GM23248 (cell line): ENCODE results near the gene TRIP10.

ENCODE experiments used
- EZH2 ChIP-seq: fragments of 200-600 bp; sonication (generic); IDR thresholded peaks from 2 replicates; pipeline ENCODE4 v1.6.1; 2018; ENCODE audit warnings: antibody characterized with exemption, mild to moderate bottlenecking; ENCODE audit not compliant: insufficient read depth, poor library complexity, severe bottlenecking
- EZH2phosphoT487 ChIP-seq: fragments of 200-600 bp; sonication (generic); IDR thresholded peaks from 2 replicates; pipeline ENCODE4 v1.6.1; 2018; ENCODE audit warnings: antibody characterized with exemption, moderate library complexity, mild to moderate bottlenecking, low read depth; ENCODE audit not compliant: insufficient read depth

DNA sequence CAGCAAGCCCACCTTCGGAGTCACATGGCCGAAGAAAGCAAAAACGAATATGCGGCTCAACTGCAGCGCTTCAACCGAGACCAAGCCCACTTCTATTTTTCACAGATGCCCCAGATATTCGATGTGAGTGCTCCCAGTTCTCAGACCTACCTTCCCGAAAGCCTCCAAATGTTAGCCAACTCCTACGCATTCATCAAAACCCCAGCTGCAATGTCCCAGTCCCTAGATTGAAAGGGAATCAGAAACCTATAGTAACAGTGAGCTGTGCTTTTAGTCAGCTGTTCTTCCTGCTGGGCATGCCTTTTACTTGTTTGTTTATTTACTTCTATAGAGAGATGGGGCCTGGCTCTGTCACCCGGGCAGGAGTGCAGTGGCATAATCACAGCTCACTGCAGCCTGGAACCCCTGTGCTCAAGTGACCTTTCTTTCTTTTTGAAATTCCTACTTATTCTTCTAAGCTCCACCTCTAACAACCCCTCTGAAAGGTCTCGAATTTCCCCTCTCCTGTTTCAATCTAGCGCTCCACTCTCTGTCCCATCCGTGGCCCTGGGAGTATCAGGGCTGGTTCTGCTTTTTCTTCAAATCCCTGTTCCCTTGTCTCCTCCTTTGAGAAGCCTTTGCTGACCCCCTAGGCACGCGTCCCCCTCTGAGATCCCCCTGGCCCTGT, 4.4 kb downstream of the TRIP10 start:
- TF ChIP-seq EZH2 (no peak), EZH2phosphoT487 (no peak)
